PC-3 (cell line): ENCODE measurements around the gene RAX2. TPM values are rescaled to one million over a fixed set of nuclear protein-coding genes. Genes with fewer than 3 reads are reported as not detected.

Experiments
- ATAC-seq: fragments of 200-7000 bp; cut with Tn5 transposase; 2 replicates; pipeline ENCODE4 v1.9.1; 2020; ENCODE audit warnings: mild to moderate bottlenecking, moderate library complexity
- BruUV-seq: library from RNA; stranded (reverse); fragments of 400-500 nt; replicated peaks from 2 replicates; lab custom pipeline; 2021; lab: Mats Ljungman, UMichigan
- CTCF ChIA-PET: fragments of 300-600 bp; sonication (Branson Sonifier 250); formaldehyde crosslinking; loops from one replicate; lab custom pipeline; 2022; ENCODE audit warnings: antibody characterized with exemption; lab: Charles Lee
- POLR2A ChIA-PET: fragments of 300-600 bp; sonication (Branson Sonifier 250); formaldehyde crosslinking; loops from one replicate; lab custom pipeline; 2022; ENCODE audit warnings: antibody characterized with exemption; ENCODE audit not compliant: unreplicated experiment; lab: Charles Lee
- DNase-seq: peaks from one replicate; pipeline ENCODE4 v3.0.0-alpha.2; 2015
- H2AFZ ChIP-seq: fragments of 300-600 bp; sonication (generic); 2 replicates; pipeline ENCODE4 v1.6.0; 2016; ENCODE audit warnings: antibody characterized with exemption, low read length
- H3F3A ChIP-seq: fragments of 300-600 bp; sonication (generic); one replicate; pipeline ENCODE4 v1.6.0; 2017; ENCODE audit warnings: antibody characterized with exemption, low read length, control low read depth, mild to moderate bottlenecking; ENCODE audit not compliant: unreplicated experiment
- H3K27ac ChIP-seq: fragments of 300-600 bp; sonication (generic); 2 replicates; pipeline ENCODE4 v1.5.1; 2016; ENCODE audit warnings: mild to moderate bottlenecking, low read length
- H3K27me3 ChIP-seq: fragments of 300-600 bp; sonication (generic); 2 replicates; pipeline ENCODE4 v1.6.1; 2016; ENCODE audit warnings: low read length, mixed read lengths
- H3K36me3 ChIP-seq: fragments of 300-600 bp; sonication (generic); 2 replicates; pipeline ENCODE4 v1.6.1; 2016; ENCODE audit warnings: low read depth, mixed run types, low read length, mixed read lengths
- H3K4me1 ChIP-seq: fragments of 300-600 bp; sonication (generic); 2 replicates; pipeline ENCODE4 v1.5.1; 2016; ENCODE audit warnings: low read length; ENCODE audit not compliant: insufficient read depth
- H3K4me2 ChIP-seq: fragments of 300-600 bp; sonication (generic); 2 replicates; pipeline ENCODE4 v1.6.0; 2016; ENCODE audit warnings: low read length
- H3K4me3 ChIP-seq: fragments of 300-600 bp; sonication (generic); 2 replicates; pipeline ENCODE4 v1.5.1; 2016; ENCODE audit warnings: mild to moderate bottlenecking, low read length, mixed read lengths
- H3K79me2 ChIP-seq: fragments of 300-600 bp; sonication (generic); 2 replicates; pipeline ENCODE4 v1.6.1; 2017; ENCODE audit warnings: low read length, mixed read lengths
- H3K9ac ChIP-seq: fragments of 300-600 bp; sonication (generic); 2 replicates; pipeline ENCODE4 v1.6.0; 2016; ENCODE audit warnings: mild to moderate bottlenecking, low read length
- H3K9me2 ChIP-seq: fragments of 300-600 bp; sonication (generic); replicated peaks from 2 replicates; pipeline ENCODE4 v1.6.1; 2016; ENCODE audit warnings: mixed run types, low read length, mixed read lengths
- H3K9me3 ChIP-seq: fragments of 300-600 bp; sonication (generic); 2 replicates; pipeline ENCODE4 v1.6.1; 2016; ENCODE audit warnings: low read length, mixed read lengths
- H4K20me1 ChIP-seq: fragments of 300-600 bp; sonication (generic); 2 replicates; pipeline ENCODE4 v1.6.1; 2016; ENCODE audit warnings: low read length, mixed read lengths
- CTCF ChIP-seq: fragments of 300-600 bp; sonication (generic); conservative IDR thresholded peaks from 2 replicates; pipeline ENCODE4 v1.5.1; 2017; ENCODE audit warnings: antibody characterized with exemption, low read depth, mild to moderate bottlenecking, low read length
- EZH2 ChIP-seq: fragments of 300-600 bp; sonication (generic); IDR thresholded peaks from one replicate; pipeline ENCODE4 v1.6.1; 2017; ENCODE audit warnings: antibody characterized with exemption, mild to moderate bottlenecking, low read length; ENCODE audit not compliant: unreplicated experiment
- EZH2phosphoT487 ChIP-seq: fragments of 300-600 bp; sonication (generic); IDR thresholded peaks from 2 replicates; pipeline ENCODE4 v1.6.1; 2018; ENCODE audit warnings: mild to moderate bottlenecking, antibody characterized with exemption, low read length, borderline replicate concordance
- intact Hi-C: fragments of 100-400 bp; cut with micrococcal nuclease; formaldehyde crosslinking; loops from 2 replicates; pipeline ENCODE4 v1.9.0; 2023
- total RNA-seq: library from RNA; depleted of rRNA; stranded (reverse); fragments of >200 nt; gene quantifications from 2 replicates; pipeline ENCODE4 v1.2.3, GENCODE V29; 2014

RAX2 gene
- total RNA-seq, 1 experiment from 2014 or later, result not detected

GRCh38 chr19:3721131-3721886 lies 50.7 kb downstream of the RAX2 start:
- POLR2A ChIA-PET, result no interaction called here
- DNase-seq, result peak; percentile 92
- CTCF ChIA-PET, result no interaction called here
- Histone ChIP-seq H3K4me2 (peak overlapping the region; percentile 79), H3K9me2 (no peaks in the 10 kb centered on the region), H3K27me3 (no peaks in the 10 kb centered on the region), H3K9ac (no peak overlapping the region), H3F3A (no peaks in the 10 kb centered on the region), H2AFZ (peak overlapping the region; percentile 42; the same call in 1 of the 2 replicates), H3K36me3 (no peaks in the 10 kb centered on the region), H3K27ac (no peak overlapping the region), H3K79me2 (no peaks in the 10 kb centered on the region), H3K4me1 (no peaks in the 10 kb centered on the region; the same call in 1 of the 2 replicates), H3K4me3 (peak overlapping the region; percentile 62), H4K20me1 (no peaks in the 10 kb centered on the region), H3K9me3 (no peaks in the 10 kb centered on the region)
- no TSS peak for BruUV-seq
- no peak for TF ChIP-seq EZH2phosphoT487
- no peak for TF ChIP-seq EZH2
- TF ChIP-seq CTCF, result no peak
- intact Hi-C loops, result no loop called here
- peak; percentile 52 for ATAC-seq

- Histone ChIP-seq H3K79me2 (no peaks in the 10 kb centered on the region), H3K27ac (no peak overlapping the region), H3K9me3 (no peaks in the 10 kb centered on the region), H3F3A (no peaks in the 10 kb centered on the region), H3K4me3 (no peak overlapping the region), H3K4me2 (no peak overlapping the region), H4K20me1 (no peaks in the 10 kb centered on the region), H3K9ac (no peak overlapping the region), H3K27me3 (no peaks in the 10 kb centered on the region), H3K36me3 (no peaks in the 10 kb centered on the region), H3K4me1 (no peaks in the 10 kb centered on the region; the same call in 1 of the 2 replicates), H2AFZ (no peak overlapping the region), H3K9me2 (no peaks in the 10 kb centered on the region)
- ChIA-PET POLR2A (no interaction called here), CTCF (no interaction called here)
- ATAC-seq (no peak), DNase-seq (no peak)
- BruUV-seq, result no TSS peak
- TF ChIP-seq CTCF (no peak), EZH2 (no peak)
- intact Hi-C loops, result no loop called here
These were observed 51.6 kb downstream of the RAX2 start for GRCh38 chr19:3720349-3720917.

- CTCF ChIA-PET, result no interaction called here
- POLR2A ChIA-PET, result no interaction called here
- Histone ChIP-seq H3K27me3 (no peaks in the 10 kb centered on the region), H3K36me3 (no peaks in the 10 kb centered on the region), H4K20me1 (no peaks in the 10 kb centered on the region), H3K4me1 (no peaks in the 10 kb centered on the region; the same call in 1 of the 2 replicates), H3K9me2 (no peaks in the 10 kb centered on the region), H3K4me3 (no peak overlapping the region), H3K27ac (no peak overlapping the region), H3K9me3 (no peaks in the 10 kb centered on the region), H3F3A (no peaks in the 10 kb centered on the region), H3K79me2 (no peaks in the 10 kb centered on the region), H3K4me2 (no peak overlapping the region), H3K9ac (no peak overlapping the region), H2AFZ (no peak overlapping the region)
- ATAC-seq, result no peak
- intact Hi-C loops, result loop anchor here (2.0 kb wide), 1 partner anchor 53 kb away; no protein-coding TSS in a partner anchor
- no peak for DNase-seq
- TF ChIP-seq EZH2phosphoT487 (no peak), CTCF (no peak), EZH2 (no peak)
- no TSS peak for BruUV-seq
These were observed 52.2 kb downstream of the RAX2 start for GRCh38 chr19:3719868-3720267.
